HG03439 (cell line): Measurements from ENCODE around the gene IL36RN.

Experiments used
- ATAC-seq: cut with Tn5 transposase; IDR thresholded peaks from one replicate; pipeline ENCODE4 v1.9.1; 2021; ENCODE audit warnings: mild to moderate bottlenecking, moderate library complexity; ENCODE audit not compliant: unreplicated experiment

Gene IL36RN

DNA sequence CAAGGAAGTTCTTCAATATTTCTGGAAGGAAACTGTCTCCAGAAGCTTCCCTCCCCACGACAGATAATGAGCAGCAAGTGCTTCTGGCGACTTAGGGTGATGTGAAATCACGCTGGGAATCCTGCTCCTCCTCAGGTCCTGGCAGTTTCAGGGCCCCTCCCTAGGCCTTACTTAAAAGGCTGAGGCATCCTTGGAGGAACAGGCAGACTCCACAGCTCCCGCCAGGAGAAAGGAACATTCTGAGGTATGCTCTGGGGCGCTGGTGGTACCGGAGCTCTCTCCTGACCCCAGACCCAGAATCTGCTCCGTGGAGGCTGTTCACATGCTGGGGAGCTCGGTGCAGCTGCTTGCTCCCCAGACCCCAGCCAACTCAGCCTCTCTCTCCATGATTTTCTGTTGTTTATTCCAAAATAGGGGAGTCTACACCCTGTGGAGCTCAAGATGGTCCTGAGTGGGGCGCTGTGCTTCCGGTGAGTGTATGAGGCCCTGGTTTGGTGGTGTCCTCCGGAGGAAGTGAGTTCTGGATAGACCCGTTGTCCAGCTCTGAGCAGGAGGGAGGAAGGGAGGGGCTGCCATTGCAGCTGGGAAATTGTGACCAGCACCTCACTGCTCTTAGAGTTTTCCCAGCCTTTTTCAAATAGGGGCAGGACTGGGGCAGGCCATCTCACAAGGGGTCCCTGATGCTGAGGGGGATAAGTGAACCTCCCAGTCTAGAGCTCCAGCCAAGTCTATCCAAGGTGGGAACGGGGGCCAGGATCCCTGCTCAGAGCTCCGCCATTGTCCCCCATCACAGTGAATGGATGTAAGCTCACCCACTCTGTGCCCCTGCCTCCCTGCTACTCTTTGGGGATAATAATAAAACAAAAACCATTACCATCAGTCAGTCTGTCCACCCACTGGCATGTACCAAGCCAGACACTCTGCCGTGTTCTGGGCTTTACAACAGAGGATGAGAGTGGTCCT is at the start of gene IL36RN:
IL36RN (plus strand) TSS at position 201 of the 963 bp plus-strand sequence; CDS start at position 442, 241 bp downstream.
- ATAC-seq: no peak

DNA sequence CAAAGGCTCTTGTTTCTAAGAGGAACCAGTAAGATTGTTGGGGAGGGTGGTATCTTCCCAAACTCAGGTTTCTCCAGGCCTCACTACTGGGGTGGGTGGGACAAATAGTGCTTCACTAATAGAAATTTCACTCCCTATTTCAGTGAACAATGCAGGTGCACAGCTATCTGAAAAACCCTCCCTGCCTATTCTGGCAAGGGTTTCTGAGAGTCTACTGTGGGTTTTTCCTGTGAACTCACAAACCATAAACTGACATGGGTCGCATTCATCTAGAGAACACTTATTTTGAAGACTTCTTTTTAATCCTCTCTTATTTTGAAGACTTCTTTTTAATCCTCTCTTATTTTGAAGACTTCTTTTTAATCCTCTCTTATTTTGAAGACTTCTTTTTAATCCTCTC is 49.4 kb upstream of the IL36RN start:
- no peak for ATAC-seq

DNA sequence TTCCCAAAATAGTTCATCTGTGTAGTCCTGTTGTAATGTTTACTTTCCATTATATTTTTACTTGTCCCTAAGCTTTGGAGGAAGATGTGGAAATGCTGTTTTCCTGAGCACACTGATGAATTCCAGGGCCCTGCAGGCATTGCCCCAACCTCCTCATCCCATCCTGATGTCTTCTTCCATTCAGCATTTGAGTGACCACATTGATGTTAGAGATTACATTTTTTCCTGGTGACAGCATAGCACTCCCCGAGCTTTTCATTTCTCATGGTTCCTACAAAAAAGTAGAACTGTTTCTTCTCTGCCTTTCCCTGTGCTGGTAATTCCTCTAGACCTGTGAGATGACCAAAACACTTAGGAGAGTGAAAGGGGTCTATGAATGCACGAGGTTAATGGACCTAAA is 48.9 kb upstream of the IL36RN start:
- no peak for ATAC-seq

- ATAC-seq: no peak
Observed at GRCh38 chr2:113011108-113011507, 47.9 kb upstream of the IL36RN start.

- no peak for ATAC-seq
Observed at GRCh38 chr2:113012436-113013335, 46.3 kb upstream of the IL36RN start.

- ATAC-seq: no peak
Observed at GRCh38 chr2:113013336-113013661, 45.7 kb upstream of the IL36RN start.

- no peak for ATAC-seq
Observed at GRCh38 chr2:113014067-113014466, 44.9 kb upstream of the IL36RN start.

GRCh38 chr2:113015042-113015441 is 44.0 kb upstream of the IL36RN start:
- ATAC-seq: no peak

GRCh38 chr2:113015655-113016054 is 43.3 kb upstream of the IL36RN start:
- ATAC-seq: no peak

DNA sequence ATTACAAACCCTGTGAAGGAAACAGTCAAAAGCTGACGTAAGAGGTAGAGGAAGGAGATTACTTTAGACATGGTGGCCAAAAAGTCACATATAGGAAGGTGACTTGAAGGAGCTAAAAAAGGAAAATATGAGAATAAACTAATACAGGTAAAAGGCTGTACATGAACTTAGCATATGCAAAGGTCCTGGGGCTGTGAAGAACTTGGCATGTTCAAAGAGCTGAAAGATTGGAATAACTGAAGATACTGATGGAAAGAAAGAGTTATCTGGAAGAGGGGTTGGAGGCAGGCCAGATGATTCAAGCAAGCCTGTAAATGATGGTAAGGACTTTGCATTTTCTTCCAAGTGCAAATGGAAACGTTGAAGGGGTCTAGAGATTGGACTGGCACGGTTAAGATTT is 40.5 kb upstream of the IL36RN start:
- ATAC-seq: no peak

GRCh38 chr2:113021312-113021711 is 37.7 kb upstream of the IL36RN start:
- no peak for ATAC-seq

GRCh38 chr2:113024764-113025163 is 34.2 kb upstream of the IL36RN start:
- no peak for ATAC-seq

GRCh38 chr2:113025737-113026136 is 33.3 kb upstream of the IL36RN start:
- ATAC-seq: no peak

GRCh38 chr2:113027691-113028090 is 31.3 kb upstream of the IL36RN start:
- ATAC-seq: no peak

DNA sequence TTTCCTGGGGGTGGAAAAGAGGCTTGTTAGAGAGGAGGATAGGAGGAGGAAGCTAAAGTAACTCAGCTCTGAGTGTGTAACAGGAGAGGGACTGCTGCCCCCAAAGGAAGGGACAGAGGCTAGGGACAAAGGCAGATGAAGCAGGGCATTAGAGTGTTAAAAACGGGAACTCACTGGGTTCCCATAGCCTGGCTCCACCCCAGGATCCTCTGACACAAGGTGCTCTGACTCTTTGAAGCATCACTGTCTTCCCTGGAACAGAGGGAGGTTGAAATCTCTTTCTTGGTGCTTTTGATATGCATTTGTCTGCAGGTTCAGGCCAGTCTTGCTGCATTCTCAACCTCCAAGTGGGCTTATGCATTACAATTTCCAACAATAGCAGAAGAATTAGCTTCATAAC is 30.9 kb upstream of the IL36RN start:
- no peak for ATAC-seq

- no peak for ATAC-seq
Observed at GRCh38 chr2:113032737-113033136, 26.3 kb upstream of the IL36RN start.

GRCh38 chr2:113034016-113034415 is 25.0 kb upstream of the IL36RN start:
- no peak for ATAC-seq

- no peak for ATAC-seq
Observed at GRCh38 chr2:113036763-113037162, 22.2 kb upstream of the IL36RN start.

GRCh38 chr2:113038291-113038690 is 20.7 kb upstream of the IL36RN start:
- no peak for ATAC-seq

- no peak for ATAC-seq
Observed at GRCh38 chr2:113039158-113039557, 19.8 kb upstream of the IL36RN start.

- ATAC-seq: no peak
Observed at GRCh38 chr2:113039719-113040118, 19.3 kb upstream of the IL36RN start.

GRCh38 chr2:113041871-113042270 is 17.1 kb upstream of the IL36RN start:
- ATAC-seq: no peak
